GM23338 (cell line): ENCODE data around the gene KANK4. TPM values are rescaled to one million over a fixed set of nuclear protein-coding genes. Genes with fewer than 3 reads are reported as not detected.

ENCODE experiments used
- ATAC-seq: fragments of 200-7000 bp; cut with Tn5 transposase; 3 replicates; pipeline ENCODE4 v1.9.1; 2020
- DNase-seq: peaks from one replicate; pipeline ENCODE4 v3.0.0-alpha.2; 2015; ENCODE audit warnings: low spot score
- H2AFZ ChIP-seq: fragments of 200-600 bp; sonication (generic); 2 replicates; pipeline ENCODE4 v1.8.0; 2016; ENCODE audit warnings: antibody characterized with exemption, mild to moderate bottlenecking, moderate library complexity
- H3F3A ChIP-seq: fragments of 200-600 bp; sonication (generic); replicated peaks from 2 replicates; pipeline ENCODE4 v1.8.0; 2017; ENCODE audit warnings: antibody characterized with exemption, mixed run types, low read depth
- H3K27ac ChIP-seq: fragments of 200-600 bp; sonication (generic); 2 replicates; pipeline ENCODE4 v1.6.1; 2016; ENCODE audit warnings: low read depth
- H3K27me3 ChIP-seq: fragments of 200-600 bp; sonication (generic); 2 replicates; pipeline ENCODE4 v1.8.0; 2016; ENCODE audit warnings: mild to moderate bottlenecking, mixed run types, moderate library complexity; ENCODE audit not compliant: insufficient read depth
- H3K36me3 ChIP-seq: fragments of 200-600 bp; sonication (generic); 2 replicates; pipeline ENCODE4 v1.8.0; 2016; ENCODE audit warnings: mild to moderate bottlenecking; ENCODE audit not compliant: insufficient read depth
- H3K4me1 ChIP-seq: fragments of 200-600 bp; sonication (generic); 2 replicates; pipeline ENCODE4 v1.8.0; 2016; ENCODE audit warnings: mild to moderate bottlenecking, moderate library complexity; ENCODE audit not compliant: insufficient read depth
- H3K4me2 ChIP-seq: fragments of 200-600 bp; sonication (generic); 2 replicates; pipeline ENCODE4 v1.7.1; 2017; ENCODE audit warnings: mixed run types
- H3K4me3 ChIP-seq: fragments of 200-600 bp; sonication (generic); 2 replicates; pipeline ENCODE4 v1.6.1; 2016; ENCODE audit warnings: mixed run types
- H3K79me2 ChIP-seq: fragments of 200-600 bp; sonication (generic); replicated peaks from 2 replicates; pipeline ENCODE4 v1.8.0; 2017; ENCODE audit warnings: mild to moderate bottlenecking; ENCODE audit not compliant: insufficient read depth
- H3K9me2 ChIP-seq: fragments of 200-600 bp; sonication (generic); 2 replicates; pipeline ENCODE4 v1.8.0; 2017; ENCODE audit not compliant: insufficient read depth
- H4K20me1 ChIP-seq: fragments of 200-600 bp; sonication (generic); replicated peaks from 2 replicates; pipeline ENCODE4 v1.8.0; 2017; ENCODE audit warnings: mild to moderate bottlenecking; ENCODE audit not compliant: insufficient read depth
- H3K27ac Mint-ChIP-seq: 2 replicates; pipeline ENCODE4 v1.8.0; 2020; ENCODE audit warnings: inconsistent platforms, mild to moderate bottlenecking, moderate library complexity, mixed read lengths
- H3K27me3 Mint-ChIP-seq: 3 replicates; pipeline ENCODE4 v1.8.0; 2022; ENCODE audit warnings: low read depth, mild to moderate bottlenecking, moderate library complexity, mixed read lengths, inconsistent platforms; ENCODE audit not compliant: insufficient read depth, poor library complexity
- H3K36me3 Mint-ChIP-seq: 3 replicates; pipeline ENCODE4 v1.8.0; 2021; ENCODE audit warnings: low read depth, mild to moderate bottlenecking, inconsistent platforms, moderate library complexity, mixed read lengths
- H3K4me1 Mint-ChIP-seq: 3 replicates; pipeline ENCODE4 v1.8.0; 2020; ENCODE audit warnings: mild to moderate bottlenecking, inconsistent platforms, mixed read lengths
- H3K4me3 Mint-ChIP-seq: 3 replicates; pipeline ENCODE4 v1.8.0; 2021; ENCODE audit warnings: moderate library complexity, mild to moderate bottlenecking, inconsistent platforms, mixed read lengths
- H3K9me3 Mint-ChIP-seq: 3 replicates; pipeline ENCODE4 v1.8.0; 2020; ENCODE audit warnings: moderate library complexity, mild to moderate bottlenecking, inconsistent platforms, mixed read lengths
- CREB1 ChIP-seq: fragments of 250-450 bp; sonication (Bioruptor Pico); IDR thresholded peaks from 2 replicates; pipeline ENCODE4 v1.5.0; 2020; ENCODE audit warnings: low read depth, mild to moderate bottlenecking, moderate library complexity
- EZH2 ChIP-seq: fragments of 200-600 bp; sonication (generic); IDR thresholded peaks from one replicate; pipeline ENCODE4 v1.8.0; 2017; ENCODE audit warnings: antibody characterized with exemption, mild to moderate bottlenecking, low read depth; ENCODE audit not compliant: unreplicated experiment
- EZH2phosphoT487 ChIP-seq: fragments of 200-600 bp; sonication (generic); IDR thresholded peaks from one replicate; pipeline ENCODE4 v1.8.1; 2018; ENCODE audit warnings: antibody characterized with exemption; ENCODE audit not compliant: unreplicated experiment
- NANOG ChIP-seq: IDR thresholded peaks from 2 replicates; pipeline ENCODE4 v1.6.1; 2016; ENCODE audit warnings: antibody characterized with exemption, borderline replicate concordance
- POLR2AphosphoS5 ChIP-seq: IDR thresholded peaks from 2 replicates; pipeline ENCODE4 v1.6.1; 2016; ENCODE audit warnings: antibody characterized with exemption, low read depth
- ZNF331 ChIP-seq: fragments of 250-450 bp; sonication (Bioruptor Pico); IDR thresholded peaks from 2 replicates; pipeline ENCODE4 v1.5.0; 2020; ENCODE audit warnings: low read depth, mild to moderate bottlenecking, moderate library complexity
- polyA plus RNA-seq: library from polyadenylated mRNA; unstranded; fragments of >200 nt; fragmentation: Nextera tagmentation; extraction: Ambion mirVana; gene quantifications from 2 replicates; pipeline ENCODE4 v1.2.1, GENCODE V29; 2016
- total RNA-seq: library from RNA; depleted of rRNA; stranded (reverse); fragments of >200 nt; shearing (Covaris generic); gene quantifications from 2 replicates; pipeline ENCODE4 v1.2.3, GENCODE V29; 2014
- TF ChIP-seq, protein P1 (sequence below): IDR thresholded peaks from 2 replicates; pipeline ENCODE4 v1.6.1; 2016; ENCODE audit warnings: antibody characterized with exemption
- TF ChIP-seq, protein P2 (sequence below): IDR thresholded peaks from one replicate; pipeline ENCODE4 v1.6.1; 2018; ENCODE audit warnings: antibody characterized with exemption; ENCODE audit not compliant: unreplicated experiment

Gene KANK4
- total and polyA plus RNA-seq, 2 experiments from 2014 or later: 0.31 to 0.42 TPM

DNA sequence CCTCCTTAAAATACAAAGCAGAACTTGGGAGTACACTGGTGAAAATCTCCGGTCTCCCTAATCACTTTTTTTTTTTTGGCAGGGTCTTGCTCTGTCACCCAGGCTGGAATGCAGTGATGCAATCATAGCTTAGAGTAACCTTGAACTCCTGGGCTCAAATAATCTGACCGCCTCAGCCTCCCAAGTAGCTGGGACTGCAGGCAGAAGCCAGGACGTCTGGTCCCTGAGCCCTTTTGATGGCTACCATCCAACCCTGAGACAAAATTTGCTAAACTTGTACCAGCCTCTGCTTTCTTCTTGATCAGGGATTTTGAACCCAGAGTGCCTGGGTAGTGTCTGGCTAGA lies 120.5 kb downstream of the KANK4 start:
- peaks cover 96% of the 10 kb centered on the region for H3K79me2 ChIP-seq
- Mint-ChIP-seq H3K9me3 (peaks cover 8% of the 10 kb centered on the region; the same call in 2 of the 3 replicates), H3K27me3 (peaks cover 61% of the 10 kb centered on the region), H3K36me3 (peaks cover 95% of the 10 kb centered on the region), H3K4me1 (peaks cover 48% of the 10 kb centered on the region), H3K27ac (peak overlapping the region; percentile 99), H3K4me3 (peak overlapping the region; percentile 86)
- TF ChIP-seq, protein P1, sequence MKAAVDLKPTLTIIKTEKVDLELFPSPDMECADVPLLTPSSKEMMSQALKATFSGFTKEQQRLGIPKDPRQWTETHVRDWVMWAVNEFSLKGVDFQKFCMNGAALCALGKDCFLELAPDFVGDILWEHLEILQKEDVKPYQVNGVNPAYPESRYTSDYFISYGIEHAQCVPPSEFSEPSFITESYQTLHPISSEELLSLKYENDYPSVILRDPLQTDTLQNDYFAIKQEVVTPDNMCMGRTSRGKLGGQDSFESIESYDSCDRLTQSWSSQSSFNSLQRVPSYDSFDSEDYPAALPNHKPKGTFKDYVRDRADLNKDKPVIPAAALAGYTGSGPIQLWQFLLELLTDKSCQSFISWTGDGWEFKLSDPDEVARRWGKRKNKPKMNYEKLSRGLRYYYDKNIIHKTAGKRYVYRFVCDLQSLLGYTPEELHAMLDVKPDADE: no peak
- TF ChIP-seq ZNF331 (no peak), EZH2phosphoT487 (no peak), POLR2AphosphoS5 (peak; percentile 47; the same call in 1 of the 2 replicates)
- TF ChIP-seq, protein P2, sequence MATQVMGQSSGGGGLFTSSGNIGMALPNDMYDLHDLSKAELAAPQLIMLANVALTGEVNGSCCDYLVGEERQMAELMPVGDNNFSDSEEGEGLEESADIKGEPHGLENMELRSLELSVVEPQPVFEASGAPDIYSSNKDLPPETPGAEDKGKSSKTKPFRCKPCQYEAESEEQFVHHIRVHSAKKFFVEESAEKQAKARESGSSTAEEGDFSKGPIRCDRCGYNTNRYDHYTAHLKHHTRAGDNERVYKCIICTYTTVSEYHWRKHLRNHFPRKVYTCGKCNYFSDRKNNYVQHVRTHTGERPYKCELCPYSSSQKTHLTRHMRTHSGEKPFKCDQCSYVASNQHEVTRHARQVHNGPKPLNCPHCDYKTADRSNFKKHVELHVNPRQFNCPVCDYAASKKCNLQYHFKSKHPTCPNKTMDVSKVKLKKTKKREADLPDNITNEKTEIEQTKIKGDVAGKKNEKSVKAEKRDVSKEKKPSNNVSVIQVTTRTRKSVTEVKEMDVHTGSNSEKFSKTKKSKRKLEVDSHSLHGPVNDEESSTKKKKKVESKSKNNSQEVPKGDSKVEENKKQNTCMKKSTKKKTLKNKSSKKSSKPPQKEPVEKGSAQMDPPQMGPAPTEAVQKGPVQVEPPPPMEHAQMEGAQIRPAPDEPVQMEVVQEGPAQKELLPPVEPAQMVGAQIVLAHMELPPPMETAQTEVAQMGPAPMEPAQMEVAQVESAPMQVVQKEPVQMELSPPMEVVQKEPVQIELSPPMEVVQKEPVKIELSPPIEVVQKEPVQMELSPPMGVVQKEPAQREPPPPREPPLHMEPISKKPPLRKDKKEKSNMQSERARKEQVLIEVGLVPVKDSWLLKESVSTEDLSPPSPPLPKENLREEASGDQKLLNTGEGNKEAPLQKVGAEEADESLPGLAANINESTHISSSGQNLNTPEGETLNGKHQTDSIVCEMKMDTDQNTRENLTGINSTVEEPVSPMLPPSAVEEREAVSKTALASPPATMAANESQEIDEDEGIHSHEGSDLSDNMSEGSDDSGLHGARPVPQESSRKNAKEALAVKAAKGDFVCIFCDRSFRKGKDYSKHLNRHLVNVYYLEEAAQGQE: no peak
- H3K4me2 ChIP-seq: peak overlapping the region; percentile 90
- peaks cover 52% of the 10 kb centered on the region for H3K36me3 ChIP-seq
- H3K9me2 ChIP-seq: no peaks in the 10 kb centered on the region
- no peak for DNase-seq
- peaks cover 49% of the 10 kb centered on the region for H4K20me1 ChIP-seq
- peaks cover 40% of the 10 kb centered on the region for H3F3A ChIP-seq
- no peaks in the 10 kb centered on the region for H3K27me3 ChIP-seq
- H3K4me3 ChIP-seq: peak overlapping the region; percentile 78
- H3K27ac ChIP-seq: peak overlapping the region; percentile 94
- H2AFZ ChIP-seq: no peak overlapping the region
- ATAC-seq: peak; percentile 8
- H3K4me1 ChIP-seq: peaks cover 53% of the 10 kb centered on the region

DNA sequence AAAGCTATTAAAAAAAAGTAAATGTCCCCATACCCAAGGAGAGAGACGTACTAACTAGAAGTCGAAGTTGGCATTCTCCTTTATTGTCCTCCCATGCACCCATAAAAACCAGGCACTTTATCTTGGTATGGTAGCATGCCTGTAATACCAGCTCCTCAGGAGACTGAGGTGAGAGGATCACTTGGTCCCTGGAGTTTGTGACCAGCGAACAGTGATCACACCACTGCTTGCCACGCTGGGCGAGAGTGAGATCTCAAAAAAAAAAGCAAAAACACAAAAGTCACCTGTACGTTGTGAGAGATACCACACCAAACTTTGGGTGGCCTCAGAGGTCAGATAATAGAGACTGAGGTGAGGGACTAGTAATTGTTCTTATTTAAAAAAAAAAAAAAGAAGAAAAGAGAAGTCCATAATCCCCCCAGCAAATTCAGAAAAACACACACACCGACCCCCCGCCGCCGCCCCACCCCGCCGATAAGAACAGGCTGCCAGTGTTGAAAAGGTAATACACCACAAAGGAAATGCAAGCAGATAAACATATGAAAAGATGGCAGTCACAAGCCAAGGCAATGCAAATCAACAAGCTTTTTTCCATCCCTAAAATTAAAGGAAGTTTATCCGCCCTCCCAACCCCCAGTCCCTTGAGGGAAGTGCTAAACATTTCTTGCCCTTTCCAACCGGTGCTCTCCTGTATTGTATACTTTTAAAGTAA lies 121.0 kb downstream of the KANK4 start:
- H3K27ac Mint-ChIP-seq: peak overlapping the region; percentile 99
- Histone ChIP-seq H2AFZ (no peak overlapping the region), H3K27ac (peak overlapping the region; percentile 95), H3F3A (peaks cover 34% of the 10 kb centered on the region), H3K4me1 (peaks cover 53% of the 10 kb centered on the region), H3K36me3 (peaks cover 47% of the 10 kb centered on the region), H4K20me1 (peaks cover 44% of the 10 kb centered on the region), H3K4me2 (peak overlapping the region; percentile 90), H3K4me3 (peak overlapping the region; percentile 78), H3K27me3 (no peaks in the 10 kb centered on the region), H3K79me2 (peaks cover 96% of the 10 kb centered on the region), H3K9me2 (no peaks in the 10 kb centered on the region)
- TF ChIP-seq NANOG (peak; percentile 78; the same call in 1 of the 2 replicates), EZH2 (no peak), CREB1 (CRISPR knock-in tag) (peak; percentile 28), POLR2AphosphoS5 (peak; percentile 78)
- TF ChIP-seq, protein P1: peak; percentile 85
- ATAC-seq (peak; percentile 39), DNase-seq (peak; percentile 85)
- H3K36me3 Mint-ChIP-seq: peaks cover 90% of the 10 kb centered on the region
- H3K9me3 Mint-ChIP-seq: peaks cover 11% of the 10 kb centered on the region; the same call in 2 of the 3 replicates
- H3K4me1 Mint-ChIP-seq: peaks cover 48% of the 10 kb centered on the region
- H3K27me3 Mint-ChIP-seq: peaks cover 60% of the 10 kb centered on the region
- peak overlapping the region; percentile 86 for H3K4me3 Mint-ChIP-seq
